Heart right ventricle (tissue), 16 donors: ENCODE data around the gene TBC1D9. TPM values are rescaled to one million over a fixed set of nuclear protein-coding genes. Genes with fewer than 3 reads are reported as not detected.

Experiments
- ATAC-seq, 8 donors: fragments of 200-7000 bp; cut with Tn5 transposase; one replicate each; pipeline ENCODE4 v1.9.1; 2020; ENCODE audit warnings: mild to moderate bottlenecking in 8 of 8, moderate library complexity in 8 of 8, moderate number of reproducible peaks in 1 of 8
- DNase-seq, 2 donors: peaks; one replicate each; pipeline ENCODE4 v3.0.0-alpha.2; 2020
- H3K27ac ChIP-seq, 10 donors: fragments of 200-600 bp; sonication (generic) in 2 of 10; one replicate each; pipeline versions ENCODE4 v1.5.0 to v1.8.0; 2020 to 2022; ENCODE audit warnings: mild to moderate bottlenecking in 3 of 10
- H3K27me3 ChIP-seq, 7 donors: fragments of 200-600 bp; one replicate each; pipeline ENCODE4 v1.8.0; 2021 to 2022; ENCODE audit warnings: mild to moderate bottlenecking in 2 of 7
- H3K36me3 ChIP-seq, 9 donors: fragments of 200-600 bp; sonication (generic) in 1 of 9; one replicate each; pipeline versions ENCODE4 v1.5.0 to v1.8.0; 2020 to 2022; ENCODE audit warnings: mild to moderate bottlenecking in 2 of 9
- H3K4me1 ChIP-seq, 9 donors: fragments of 200-600 bp; sonication (generic) in 1 of 9; one replicate each; pipeline versions ENCODE4 v1.5.0 to v1.8.0; 2020 to 2022; ENCODE audit warnings: mild to moderate bottlenecking in 4 of 9
- H3K4me3 ChIP-seq, 10 donors: fragments of 200-600 bp; sonication (generic) in 2 of 10; one replicate each; pipeline versions ENCODE4 v1.5.0 to v1.8.0; 2020 to 2022; ENCODE audit warnings: mild to moderate bottlenecking in 7 of 10, moderate library complexity in 2 of 10
- H3K9me3 ChIP-seq, 11 donors: fragments of 200-600 bp in 10 of 11; sonication (generic) in 2 of 11; one replicate each; pipeline versions ENCODE4 v1.5.0 to v1.8.0; 2013 to 2022; ENCODE audit warnings: mild to moderate bottlenecking in 2 of 11, control low read depth in 1 of 11, moderate library complexity in 1 of 11
- WGBS, 2 donors: extraction: QIAGEN DNeasy Blood & Tissue Kit; methylation state at CpG; one replicate each; pipeline ENCODE4 v1.1.7; 2013; ENCODE audit warnings: inconsistent platforms in 1 of 2; 5-methylcytosine and 5-hydroxymethylcytosine counted together
- intact Hi-C, 10 donors: fragments of 100-400 bp; cut with DNase I; formaldehyde crosslinking; loops; one replicate each; pipeline versions ENCODE4 v1.11.1 to v1.14.2; 2022
- polyA plus RNA-seq, 2 donors: library from polyadenylated mRNA; stranded (reverse); fragments of 200-250 nt; gene quantifications; one replicate each; pipeline ENCODE4 v1.2.3, GENCODE V29; 2013
- total RNA-seq, 10 donors: library from RNA; stranded (reverse); fragmentation: NEBNext Ultra II Directional in 3 of 10; extraction: Animal tissue kit (Norgen Biotek cat#: 25700) in 3 of 10; gene quantifications; one replicate each; pipeline versions ENCODE4 v1.2.1 to v1.2.4, GENCODE V29; 2021 to 2023
- TF ChIP-seq, protein P1 (sequence below), 9 donors: fragments of 200-600 bp; sonication (generic) in 2 of 9; IDR thresholded peaks; one replicate each; pipeline versions ENCODE4 v1.5.0 to v1.8.0; 2021 to 2022; ENCODE audit warnings: antibody characterized with exemption in 9 of 9, mild to moderate bottlenecking in 5 of 9, moderate library complexity in 1 of 9
- donor health status: Arrhythmogenic right ventricular cardiomyopathy.
- donor health status: ischemic (EF 13 %, LVEDD 7.1; RV severe dilation, severe dysfunction).
- donor health status: healthy with polysubstance abuse.
- donor health status: DM: no; HTN: yes; CAD: no.
- donor health status: DM: no; HTN: no; CAD: no.
- donor health status: ischemic (EF 25% LVEDD 6.9; RV normal size, moderate dysfunction).
- donor health status: ischemic (EF 25% LVEDD 5.7; RV mildly dilated, moderate dysfunction).
- donor health status: healthy.
- donor health status: DM: yes; HTN: yes; CAD: no.
- donor health status: Ischemic cardiomyopathy.
- donor health status: ischemic (EF 35%, LVEDD 5.7; RV mildly dilated, moderate dysfunction).
- donor health status: nonischemic (EF 11% LVEDD 7.7; RV severe dilation, severe dysfunction).
- donor health status: DM: yes; HTN: yes; CAD: no.
- donor health status: PGD.
- donor health status: ischemic (EF 29% LVEDD 5.4; RV normal size, mild dysfunction).
- donor health status: nonischemic (EF 23%, LVEDD 6.1; RV moderate dilation, normal function).

Gene TBC1D9
- total and polyA plus RNA-seq, 12 donors: 4.4 to 20.3 (median 14.4) TPM

DNA sequence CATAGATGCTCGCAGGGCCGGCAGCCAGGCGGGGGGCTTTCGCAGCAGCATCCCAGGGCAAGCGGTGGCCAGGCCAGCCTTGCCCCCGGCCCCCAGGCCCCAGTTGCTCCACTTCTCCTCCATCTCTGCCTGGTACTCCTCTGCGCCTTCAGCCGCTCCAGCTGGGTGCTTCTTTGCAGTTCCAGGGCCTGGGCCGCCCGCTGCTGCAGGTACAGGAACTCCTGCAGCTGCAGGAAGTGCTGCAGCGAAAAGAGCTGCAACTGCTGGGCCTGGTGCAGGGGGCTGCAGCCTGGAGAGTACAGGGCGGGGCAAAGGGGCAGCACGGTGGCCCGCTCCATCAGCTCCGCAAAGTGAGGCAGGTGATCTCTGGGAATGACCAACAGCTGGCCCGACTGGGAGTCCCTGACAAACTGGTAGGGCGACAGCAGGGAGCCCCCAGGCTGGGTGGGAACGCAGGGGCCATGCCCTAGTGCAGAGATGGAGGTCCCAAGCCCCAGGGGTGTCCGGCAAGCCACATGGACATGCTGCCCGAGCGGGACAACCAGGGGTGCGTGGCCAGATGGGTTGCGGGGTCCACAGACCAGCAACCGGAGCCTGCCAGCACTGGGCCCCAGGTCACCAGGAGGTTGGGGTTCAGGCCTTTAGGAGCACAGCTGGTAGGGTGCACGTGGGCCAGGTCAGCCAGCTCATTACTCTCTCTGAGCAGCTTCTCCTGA lies 111.6 kb downstream of the TBC1D9 start:
- Histone ChIP-seq H3K27me3 (no peaks in the 10 kb centered on the region), H3K9me3 (no peaks in the 10 kb centered on the region), H3K4me1 (peaks cover 0 to 34% (median 8%) of the 10 kb centered on the region in 9 donors), H3K4me3 (no peak overlapping the region), H3K27ac (no peak overlapping the region), H3K36me3 (peaks cover 0 to 77% (median 8%) of the 10 kb centered on the region in 9 donors)
- TF ChIP-seq, protein P1, sequence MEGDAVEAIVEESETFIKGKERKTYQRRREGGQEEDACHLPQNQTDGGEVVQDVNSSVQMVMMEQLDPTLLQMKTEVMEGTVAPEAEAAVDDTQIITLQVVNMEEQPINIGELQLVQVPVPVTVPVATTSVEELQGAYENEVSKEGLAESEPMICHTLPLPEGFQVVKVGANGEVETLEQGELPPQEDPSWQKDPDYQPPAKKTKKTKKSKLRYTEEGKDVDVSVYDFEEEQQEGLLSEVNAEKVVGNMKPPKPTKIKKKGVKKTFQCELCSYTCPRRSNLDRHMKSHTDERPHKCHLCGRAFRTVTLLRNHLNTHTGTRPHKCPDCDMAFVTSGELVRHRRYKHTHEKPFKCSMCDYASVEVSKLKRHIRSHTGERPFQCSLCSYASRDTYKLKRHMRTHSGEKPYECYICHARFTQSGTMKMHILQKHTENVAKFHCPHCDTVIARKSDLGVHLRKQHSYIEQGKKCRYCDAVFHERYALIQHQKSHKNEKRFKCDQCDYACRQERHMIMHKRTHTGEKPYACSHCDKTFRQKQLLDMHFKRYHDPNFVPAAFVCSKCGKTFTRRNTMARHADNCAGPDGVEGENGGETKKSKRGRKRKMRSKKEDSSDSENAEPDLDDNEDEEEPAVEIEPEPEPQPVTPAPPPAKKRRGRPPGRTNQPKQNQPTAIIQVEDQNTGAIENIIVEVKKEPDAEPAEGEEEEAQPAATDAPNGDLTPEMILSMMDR (IDR thresholded peaks at IDR 0.05): no peak
- intact Hi-C loops: loop anchor here in 5 of 10 donors (5.0 to 10.0 kb wide), 4 partner anchors 110 to 210 kb away; partner anchors contain the start of gene TBC1D9 (in 3 of the 5)
- ATAC-seq: peak in 1 of 8 donors; percentile 25
- WGBS, 2 donors: 96 to 98% methylated on average over 25 of the region's 25 CpGs
- no peak for DNase-seq

GRCh38 chr4:140643571-140644055 lies 112.6 kb downstream of the TBC1D9 start:
- Histone ChIP-seq H3K27me3 (no peaks in the 10 kb centered on the region), H3K4me1 (peaks cover 0 to 34% (median 8%) of the 10 kb centered on the region in 9 donors), H3K27ac (no peak overlapping the region), H3K9me3 (no peaks in the 10 kb centered on the region), H3K4me3 (no peak overlapping the region), H3K36me3 (peaks cover 0 to 77% (median 9%) of the 10 kb centered on the region in 9 donors)
- DNase-seq: no peak
- TF ChIP-seq, protein P1 (IDR thresholded peaks at IDR 0.05): no peak
- 99% methylated on average over 33 of the region's 33 CpGs for WGBS, 2 donors
- intact Hi-C loops: loop anchor here in 5 of 10 donors (5.0 to 10.0 kb wide), 4 partner anchors 111 to 211 kb away; partner anchors contain the start of gene TBC1D9 (in 3 of the 5)
- ATAC-seq: peak in 1 of 8 donors; percentile 13

GRCh38 chr4:140642674-140643437 lies 113.3 kb downstream of the TBC1D9 start:
- 95 to 96% methylated on average over 33 of the region's 33 CpGs for WGBS, 2 donors
- DNase-seq (no peak), ATAC-seq (no peak)
- no peaks in the 10 kb centered on the region for H3K27me3 ChIP-seq
- peaks cover 0 to 33% (median 7%) of the 10 kb centered on the region in 9 donors for H3K4me1 ChIP-seq
- no peaks in the 10 kb centered on the region for H3K9me3 ChIP-seq
- peak overlapping the region in 4 of 10 donors; percentile 37 to 65 (median 47) for H3K27ac ChIP-seq
- H3K36me3 ChIP-seq: peaks cover 0 to 78% (median 9%) of the 10 kb centered on the region in 9 donors
- TF ChIP-seq, protein P1 (IDR thresholded peaks at IDR 0.05): no peak
- H3K4me3 ChIP-seq: no peak overlapping the region
- intact Hi-C loops: loop anchor here in 5 of 10 donors (5.0 to 10.0 kb wide), 4 partner anchors 112 to 212 kb away; partner anchors contain the start of gene TBC1D9 (in 3 of the 5)
